T-cell (primary cell): ENCODE results near the gene CFAP299. TPM values are rescaled to one million over a fixed set of nuclear protein-coding genes. Genes with fewer than 3 reads are reported as not detected.

ENCODE experiments used
- ATAC-seq, 4 experiments: fragments of 200-7000 bp in 3 of 4; fragments of 150-1000 bp in 1 of 4; cut with Tn5 transposase; replicated peaks in 1 of 4; 1 replicate in 3 of 4; 2 replicates in 1 of 4; pipeline ENCODE4 v1.10.0; 2021; ENCODE audit warnings: moderate library complexity in 3 of 4, mild to moderate bottlenecking in 2 of 4, moderate number of reproducible peaks in 1 of 4
- CTCF ChIA-PET, 2 donors: fragments of 300-600 bp; sonication (Branson Sonifier 250); formaldehyde crosslinking; loops; one replicate each; lab custom pipeline; 2022; ENCODE audit warnings: antibody characterized with exemption in 2 of 2; lab: Charles Lee
- POLR2A ChIA-PET, 2 donors: fragments of 300-600 bp; sonication (Branson Sonifier 250); formaldehyde crosslinking; loops; one replicate each; lab custom pipeline; 2022; ENCODE audit warnings: antibody characterized with exemption in 2 of 2; lab: Charles Lee
- DNase-seq, 35 experiments: peaks; one replicate each; pipeline versions ENCODE4 v3.0.0 to v3.0.0-alpha.2; 2013 to 2023
- H3K27ac ChIP-seq: one replicate; pipeline ENCODE4 v1.5.1; 2013; ENCODE audit warnings: low read length
- H3K27me3 ChIP-seq, 2 experiments: replicated peaks in 1 of 2; 1 replicate in 1 of 2; 2 replicates in 1 of 2; pipeline versions ENCODE4 v1.6.1 to v1.7.0; 2013; ENCODE audit warnings: low read length in 1 of 2, mixed read lengths in 1 of 2; ENCODE audit not compliant: control insufficient read depth in 2 of 2, insufficient read depth in 2 of 2; ENCODE audit errors: extremely low read depth in 1 of 2
- H3K36me3 ChIP-seq, 2 donors: 1 replicate in 1 of 2; 2 replicates in 1 of 2; pipeline versions ENCODE4 v1.6.1 to v1.7.0; 2013; ENCODE audit warnings: low read length in 1 of 2; ENCODE audit not compliant: control insufficient read depth in 2 of 2, insufficient read depth in 1 of 2; ENCODE audit errors: extremely low read depth in 1 of 2
- H3K4me1 ChIP-seq, 2 experiments: 1 replicate in 1 of 2; 2 replicates in 1 of 2; pipeline versions ENCODE4 v1.6.1 to v1.7.0; 2013; ENCODE audit warnings: low read length in 2 of 2, mixed read lengths in 1 of 2; ENCODE audit not compliant: insufficient read depth in 2 of 2, control insufficient read depth in 1 of 2; ENCODE audit errors: extremely low read depth in 1 of 2
- H3K4me3 ChIP-seq, 2 donors: 1 replicate in 1 of 2; 2 replicates in 1 of 2; pipeline versions ENCODE4 v1.5.1 to v1.7.0; 2013; ENCODE audit warnings: mild to moderate bottlenecking in 2 of 2, low read length in 1 of 2, moderate library complexity in 1 of 2; ENCODE audit not compliant: control insufficient read depth in 1 of 2; ENCODE audit errors: extremely low read depth in 1 of 2
- H3K9me3 ChIP-seq: 2 replicates; pipeline ENCODE4 v1.7.0; 2013
- H3K27ac Mint-ChIP-seq, 2 donors: one replicate each; pipeline ENCODE4 v1.8.0; 2020 to 2021; ENCODE audit warnings: mild to moderate bottlenecking in 2 of 2, mixed read lengths in 2 of 2
- H3K27me3 Mint-ChIP-seq, 2 donors: one replicate each; pipeline ENCODE4 v1.8.0; 2021 to 2022; ENCODE audit warnings: mixed read lengths in 2 of 2
- H3K36me3 Mint-ChIP-seq: one replicate; pipeline ENCODE4 v1.8.0; 2021; ENCODE audit warnings: mixed read lengths
- H3K4me1 Mint-ChIP-seq, 3 donors: one replicate each; pipeline ENCODE4 v1.8.0; 2020 to 2022; ENCODE audit warnings: mixed read lengths in 3 of 3, mild to moderate bottlenecking in 1 of 3
- H3K4me3 Mint-ChIP-seq, 3 donors: one replicate each; pipeline ENCODE4 v1.8.0; 2020 to 2022; ENCODE audit warnings: mild to moderate bottlenecking in 3 of 3, mixed read lengths in 3 of 3, moderate library complexity in 3 of 3
- H3K9me3 Mint-ChIP-seq, 3 donors: one replicate each; pipeline ENCODE4 v1.8.0; 2020 to 2022; ENCODE audit warnings: mixed read lengths in 3 of 3
- WGBS: methylation state at CpG from one replicate; pipeline ENCODE4 v1.1.5; 2013; ENCODE audit warnings: missing lambda C conversion rate; ENCODE audit not compliant: insufficient coverage; 5-methylcytosine and 5-hydroxymethylcytosine counted together
- total RNA-seq, 35 experiments: library from RNA in 6 of 35; stranded (reverse) in 6 of 35; fragments of 120-200 nt in 1 of 35; gene quantifications; one replicate each; pipeline versions ENCODE4 v1.2.1 to v1.2.4 and lab custom pipeline; 2013 to 2026

The CFAP299 gene
- total RNA-seq, 5 donors from 2014 or later (not counting 1 experiment from before 2014, with no cell fraction given): 0.35 TPM; not detected in 4

DNA sequence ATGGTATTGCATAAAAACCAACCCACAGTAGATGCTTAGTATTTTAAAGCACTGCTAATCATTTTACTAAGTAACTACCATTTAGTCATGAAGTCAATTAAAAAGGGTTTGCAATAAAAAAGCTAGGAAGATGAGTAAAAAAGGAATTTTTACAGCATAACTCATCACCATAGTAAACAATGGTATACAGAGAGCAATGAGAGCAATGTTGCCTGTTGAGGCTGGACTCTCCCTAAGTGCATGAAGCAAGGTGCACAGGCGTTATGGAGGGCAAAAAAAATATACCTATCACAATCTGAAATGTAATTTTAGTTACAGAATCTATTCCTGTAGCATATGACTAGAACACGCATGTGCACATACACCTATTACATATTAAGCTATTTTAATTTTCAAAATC, 565.4 kb downstream of the CFAP299 start:
- no CpG with 5 or more reads among the region's 2 CpGs for WGBS
- Mint-ChIP-seq H3K27ac (no peak overlapping the region), H3K4me3 (no peak overlapping the region), H3K36me3 (no peaks in the 10 kb centered on the region), H3K9me3 (peaks cover 0 to 5% (median 2%) of the 10 kb centered on the region in 3 donors), H3K4me1 (peaks cover 0 to 2% (median 0%) of the 10 kb centered on the region in 3 donors), H3K27me3 (no peaks in the 10 kb centered on the region)
- Histone ChIP-seq H3K4me3 (no peak overlapping the region), H3K27ac (no peak overlapping the region), H3K36me3 (no peaks in the 10 kb centered on the region), H3K4me1 (no peaks in the 10 kb centered on the region), H3K9me3 (no peaks in the 10 kb centered on the region), H3K27me3 (no peaks in the 10 kb centered on the region)
- no peak for ATAC-seq
- no peak for DNase-seq
- POLR2A ChIA-PET: interaction anchor here in 1 of 2 donors (0.6 kb wide), 1 partner anchor 1839 kb away, joined by 11 read pairs; no protein-coding TSS in a partner anchor
- CTCF ChIA-PET: no interaction called here

- H3K4me3 Mint-ChIP-seq: no peak overlapping the region
- no peak overlapping the region for H3K27ac Mint-ChIP-seq
- DNase-seq: no peak
- Histone ChIP-seq H3K36me3 (no peaks in the 10 kb centered on the region), H3K27ac (no peak overlapping the region), H3K27me3 (no peaks in the 10 kb centered on the region), H3K4me3 (no peak overlapping the region), H3K4me1 (no peaks in the 10 kb centered on the region), H3K9me3 (no peaks in the 10 kb centered on the region)
- H3K27me3 Mint-ChIP-seq: no peaks in the 10 kb centered on the region
- no peaks in the 10 kb centered on the region for H3K36me3 Mint-ChIP-seq
- ATAC-seq: no peak
- ChIA-PET POLR2A (no interaction called here), CTCF (no interaction called here)
- no peaks in the 10 kb centered on the region for H3K4me1 Mint-ChIP-seq
- peaks cover 7 to 15% (median 14%) of the 10 kb centered on the region in 3 donors for H3K9me3 Mint-ChIP-seq
Measured at GRCh38 chr4:80903020-80903419, 567.5 kb downstream of the CFAP299 start.

GRCh38 chr4:80909938-80910337, 574.4 kb downstream of the CFAP299 start:
- peaks cover 7 to 15% (median 14%) of the 10 kb centered on the region in 3 donors for H3K9me3 Mint-ChIP-seq
- no peak overlapping the region for H3K27ac ChIP-seq
- no CpG with 5 or more reads among the region's 1 CpG for WGBS
- H3K4me1 Mint-ChIP-seq: no peaks in the 10 kb centered on the region
- H3K9me3 ChIP-seq: no peaks in the 10 kb centered on the region
- DNase-seq (no peak), ATAC-seq (no peak)
- H3K27ac Mint-ChIP-seq: no peak overlapping the region
- no peaks in the 10 kb centered on the region for H3K36me3 ChIP-seq
- no peaks in the 10 kb centered on the region for H3K36me3 Mint-ChIP-seq
- CTCF ChIA-PET: no interaction called here
- POLR2A ChIA-PET: no interaction called here
- no peak overlapping the region for H3K4me3 Mint-ChIP-seq
- H3K4me1 ChIP-seq: no peaks in the 10 kb centered on the region
- H3K27me3 Mint-ChIP-seq: no peaks in the 10 kb centered on the region
- no peak overlapping the region for H3K4me3 ChIP-seq
- H3K27me3 ChIP-seq: no peaks in the 10 kb centered on the region

DNA sequence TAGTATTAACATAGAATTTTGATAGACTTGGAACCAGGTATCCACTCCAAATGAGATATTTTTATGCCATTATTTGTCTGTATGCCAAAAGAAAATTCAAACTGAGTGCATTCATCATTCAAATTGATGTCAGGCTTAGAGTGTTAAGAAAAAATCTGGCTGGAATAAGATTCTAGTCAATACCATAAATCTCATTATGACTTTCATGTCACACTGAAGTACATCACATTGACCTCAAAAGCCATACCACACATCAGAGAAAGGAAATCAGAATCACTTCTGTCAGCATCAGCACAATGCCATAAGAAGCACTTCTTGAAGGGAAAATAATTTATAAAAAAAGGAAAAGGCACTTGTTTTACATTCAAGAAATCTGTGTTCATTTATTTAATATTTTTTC, 575.9 kb downstream of the CFAP299 start:
- Histone ChIP-seq H3K9me3 (no peaks in the 10 kb centered on the region), H3K27me3 (no peaks in the 10 kb centered on the region), H3K4me1 (no peaks in the 10 kb centered on the region), H3K36me3 (no peaks in the 10 kb centered on the region), H3K4me3 (no peak overlapping the region), H3K27ac (no peak overlapping the region)
- no peaks in the 10 kb centered on the region for H3K4me1 Mint-ChIP-seq
- DNase-seq (no peak), ATAC-seq (no peak)
- no peak overlapping the region for H3K4me3 Mint-ChIP-seq
- CTCF ChIA-PET: interaction anchor here in 1 of 2 donors (0.7 kb wide), 1 partner anchor 389 kb away, joined by 4 read pairs; no protein-coding TSS in a partner anchor
- H3K27me3 Mint-ChIP-seq: no peaks in the 10 kb centered on the region
- H3K9me3 Mint-ChIP-seq: peaks cover 7 to 9% (median 7%) of the 10 kb centered on the region in 3 donors
- POLR2A ChIA-PET: no interaction called here
- no peaks in the 10 kb centered on the region for H3K36me3 Mint-ChIP-seq
- no peak overlapping the region for H3K27ac Mint-ChIP-seq

GRCh38 chr4:80912350-80912749, 576.8 kb downstream of the CFAP299 start:
- H3K27ac Mint-ChIP-seq: no peak overlapping the region
- ATAC-seq: no peak

DNA sequence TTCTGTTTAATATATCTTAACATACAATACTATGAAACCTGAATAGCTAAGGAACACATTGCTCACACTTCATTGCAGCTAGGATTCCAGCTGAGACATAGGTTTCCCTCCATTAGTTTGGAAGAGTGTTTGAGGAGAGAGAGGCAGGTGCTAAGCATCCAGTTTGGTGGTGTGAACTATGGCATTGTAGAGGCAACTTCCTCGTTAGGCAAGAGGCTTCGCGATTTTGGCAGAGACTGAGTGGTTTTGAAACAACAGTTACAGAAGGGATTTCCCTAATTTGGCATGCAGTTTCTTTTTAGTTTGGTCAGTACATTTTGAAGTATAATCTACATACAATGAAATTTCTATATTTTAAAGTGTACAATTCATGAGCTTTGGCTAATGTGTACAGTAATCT, 577.9 kb downstream of the CFAP299 start:
- peaks cover 3 to 4% of the 10 kb centered on the region in 2 donors for H3K27me3 Mint-ChIP-seq
- Histone ChIP-seq H3K4me3 (no peak overlapping the region), H3K4me1 (no peaks in the 10 kb centered on the region), H3K9me3 (no peaks in the 10 kb centered on the region), H3K27ac (no peak overlapping the region), H3K36me3 (no peaks in the 10 kb centered on the region), H3K27me3 (no peaks in the 10 kb centered on the region)
- ATAC-seq (no peak), DNase-seq (no peak)
- ChIA-PET POLR2A (no interaction called here), CTCF (no interaction called here)
- no peaks in the 10 kb centered on the region for H3K36me3 Mint-ChIP-seq
- H3K4me1 Mint-ChIP-seq: no peaks in the 10 kb centered on the region
- no CpG with 5 or more reads among the region's 3 CpGs for WGBS
- H3K4me3 Mint-ChIP-seq: no peak overlapping the region
- H3K27ac Mint-ChIP-seq: no peak overlapping the region
- H3K9me3 Mint-ChIP-seq: no peaks in the 10 kb centered on the region

More at GRCh38 chr4:80912350-80912749, 576.8 kb downstream of the CFAP299 start:
- ChIA-PET POLR2A (no interaction called here), CTCF (no interaction called here)
- Histone ChIP-seq H3K4me3 (no peak overlapping the region), H3K36me3 (no peaks in the 10 kb centered on the region), H3K27me3 (no peaks in the 10 kb centered on the region), H3K27ac (no peak overlapping the region), H3K9me3 (no peaks in the 10 kb centered on the region), H3K4me1 (no peaks in the 10 kb centered on the region)
- H3K9me3 Mint-ChIP-seq: peaks cover under 1 to 4% (median 1%) of the 10 kb centered on the region in 3 donors
- H3K4me1 Mint-ChIP-seq: no peaks in the 10 kb centered on the region
- no peak overlapping the region for H3K4me3 Mint-ChIP-seq
- no peaks in the 10 kb centered on the region for H3K36me3 Mint-ChIP-seq
- 96% methylated on average over 5 of the region's 7 CpGs for WGBS
- DNase-seq: no peak
- H3K27me3 Mint-ChIP-seq: peaks cover 3 to 4% of the 10 kb centered on the region in 2 donors

DNA sequence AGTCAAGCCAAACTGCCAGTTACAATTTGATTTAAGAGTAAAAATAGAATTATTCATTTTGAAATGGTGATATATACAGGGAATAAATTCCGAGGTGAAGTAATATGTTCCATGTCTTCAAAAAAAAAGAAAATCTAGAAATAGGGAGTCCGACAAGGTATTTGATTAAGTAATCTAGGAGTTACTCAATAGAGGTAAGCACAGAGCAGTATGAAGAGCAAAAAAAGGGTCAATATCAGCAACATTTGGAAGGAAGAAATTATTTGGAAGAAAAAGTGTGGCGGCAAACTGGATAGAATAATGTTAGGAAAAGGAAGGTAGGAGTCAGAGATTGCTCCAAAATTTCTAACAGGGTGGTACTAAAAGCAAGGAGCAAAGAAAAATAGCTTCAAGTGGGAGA, 581.2 kb downstream of the CFAP299 start:
- Histone ChIP-seq H3K27ac (no peak overlapping the region), H3K4me3 (no peak overlapping the region), H3K4me1 (no peaks in the 10 kb centered on the region), H3K9me3 (no peaks in the 10 kb centered on the region), H3K27me3 (no peaks in the 10 kb centered on the region), H3K36me3 (no peaks in the 10 kb centered on the region)
- no peak overlapping the region for H3K4me3 Mint-ChIP-seq
- POLR2A ChIA-PET: no interaction called here
- 93% methylated on average over 3 of the region's 3 CpGs for WGBS
- CTCF ChIA-PET: no interaction called here
- H3K27ac Mint-ChIP-seq: no peak overlapping the region
- ATAC-seq: no peak
- DNase-seq: no peak
- H3K4me1 Mint-ChIP-seq: no peaks in the 10 kb centered on the region
- peaks cover 3 to 4% of the 10 kb centered on the region in 2 donors for H3K27me3 Mint-ChIP-seq
- no peaks in the 10 kb centered on the region for H3K9me3 Mint-ChIP-seq
- no peaks in the 10 kb centered on the region for H3K36me3 Mint-ChIP-seq
